GM12874 (cell line): Measurements from ENCODE around the gene SORCS3.

Experiments used
- CTCF ChIP-seq: IDR thresholded peaks from 2 replicates; pipeline ENCODE4 v1.5.1; 2011; ENCODE audit warnings: low read depth, mild to moderate bottlenecking, control low read depth, low read length, moderate library complexity; ENCODE audit not compliant: insufficient read depth

The SORCS3 gene

GRCh38 chr10:104663076-104663475, 22.0 kb downstream of the SORCS3 start:
- TF ChIP-seq CTCF: no peak

GRCh38 chr10:104663563-104663962, 22.5 kb downstream of the SORCS3 start:
- no peak for TF ChIP-seq CTCF

GRCh38 chr10:104664205-104664604, 23.1 kb downstream of the SORCS3 start:
- TF ChIP-seq CTCF: no peak

- no peak for TF ChIP-seq CTCF
Observed at GRCh38 chr10:104665174-104665573, 24.1 kb downstream of the SORCS3 start.

- TF ChIP-seq CTCF: no peak
Observed at GRCh38 chr10:104666106-104666505, 25.0 kb downstream of the SORCS3 start.

GRCh38 chr10:104676874-104677273, 35.8 kb downstream of the SORCS3 start:
- no peak for TF ChIP-seq CTCF

GRCh38 chr10:104678658-104679057, 37.6 kb downstream of the SORCS3 start:
- TF ChIP-seq CTCF: no peak
